ENCODE data around the gene PHF11. TPM values are rescaled to one million over a fixed set of nuclear protein-coding genes. Genes with fewer than 3 reads are reported as not detected.

Gene PHF11
- total RNA-seq, 1 experiment from 2014 or later, result 16.0 TPM

DNA sequence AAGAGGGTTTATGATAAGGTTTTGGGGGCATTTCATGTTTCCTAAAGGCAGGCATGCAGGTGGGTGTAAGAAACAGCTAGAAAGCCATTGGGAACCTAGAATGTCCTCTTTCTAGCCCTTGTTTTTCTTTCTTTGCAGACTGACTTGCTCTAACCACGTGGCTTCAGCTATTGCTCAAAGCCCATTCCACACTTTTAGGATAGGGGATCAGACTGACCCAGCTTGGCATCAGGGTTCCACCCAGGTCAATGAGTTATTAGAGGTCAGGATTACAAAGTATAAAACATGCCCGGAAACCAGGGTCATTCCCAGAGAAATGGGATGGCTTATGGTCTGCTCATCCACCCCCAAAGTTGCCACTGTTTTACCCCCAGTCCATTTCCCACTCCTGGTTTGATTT lies 16.8 kb downstream of the PHF11 start:
- BruUV-seq (replicated peaks), result no TSS peak
- TF ChIP-seq, protein P1, sequence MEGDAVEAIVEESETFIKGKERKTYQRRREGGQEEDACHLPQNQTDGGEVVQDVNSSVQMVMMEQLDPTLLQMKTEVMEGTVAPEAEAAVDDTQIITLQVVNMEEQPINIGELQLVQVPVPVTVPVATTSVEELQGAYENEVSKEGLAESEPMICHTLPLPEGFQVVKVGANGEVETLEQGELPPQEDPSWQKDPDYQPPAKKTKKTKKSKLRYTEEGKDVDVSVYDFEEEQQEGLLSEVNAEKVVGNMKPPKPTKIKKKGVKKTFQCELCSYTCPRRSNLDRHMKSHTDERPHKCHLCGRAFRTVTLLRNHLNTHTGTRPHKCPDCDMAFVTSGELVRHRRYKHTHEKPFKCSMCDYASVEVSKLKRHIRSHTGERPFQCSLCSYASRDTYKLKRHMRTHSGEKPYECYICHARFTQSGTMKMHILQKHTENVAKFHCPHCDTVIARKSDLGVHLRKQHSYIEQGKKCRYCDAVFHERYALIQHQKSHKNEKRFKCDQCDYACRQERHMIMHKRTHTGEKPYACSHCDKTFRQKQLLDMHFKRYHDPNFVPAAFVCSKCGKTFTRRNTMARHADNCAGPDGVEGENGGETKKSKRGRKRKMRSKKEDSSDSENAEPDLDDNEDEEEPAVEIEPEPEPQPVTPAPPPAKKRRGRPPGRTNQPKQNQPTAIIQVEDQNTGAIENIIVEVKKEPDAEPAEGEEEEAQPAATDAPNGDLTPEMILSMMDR (conservative IDR thresholded peaks at IDR 0.05; ENCODE audit: low read depth, low read length), result no peak
- no peak for TF ChIP-seq EZH2 (IDR thresholded peaks at IDR 0.05; ENCODE audit: borderline replicate concordance, low read depth, low read length, poor library complexity, severe bottlenecking)
- H3K9me3 ChIP-seq (ENCODE audit: low read depth, low read length, poor library complexity, severe bottlenecking), result no peaks in the 10 kb centered on the region
- no peak overlapping the region for H3K4me3 ChIP-seq (ENCODE audit: low read depth, low read length, poor library complexity, severe bottlenecking)
- no peak overlapping the region for H3K27ac ChIP-seq (ENCODE audit: low read depth, low read length, poor library complexity, severe bottlenecking)
- ChIA-PET CTCF (no interaction called here), POLR2A (ENCODE audit: low non-redundant PET) (no interaction called here)
- no peaks in the 10 kb centered on the region for H3K27me3 ChIP-seq (replicated peaks; ENCODE audit: insufficient read depth, low read depth, low read length, poor library complexity)
- intact Hi-C loops (cut with micrococcal nuclease; ENCODE audit: unreplicated experiment), result no loop called here
- DNase-seq (ENCODE audit: low spot score), result no peak
- no peaks in the 10 kb centered on the region for H3K4me1 ChIP-seq (ENCODE audit: insufficient read depth, low read length, poor library complexity, severe bottlenecking)
- no peaks in the 10 kb centered on the region for H3K36me3 ChIP-seq (ENCODE audit: insufficient read depth, low read length, poor library complexity, severe bottlenecking)

DNA sequence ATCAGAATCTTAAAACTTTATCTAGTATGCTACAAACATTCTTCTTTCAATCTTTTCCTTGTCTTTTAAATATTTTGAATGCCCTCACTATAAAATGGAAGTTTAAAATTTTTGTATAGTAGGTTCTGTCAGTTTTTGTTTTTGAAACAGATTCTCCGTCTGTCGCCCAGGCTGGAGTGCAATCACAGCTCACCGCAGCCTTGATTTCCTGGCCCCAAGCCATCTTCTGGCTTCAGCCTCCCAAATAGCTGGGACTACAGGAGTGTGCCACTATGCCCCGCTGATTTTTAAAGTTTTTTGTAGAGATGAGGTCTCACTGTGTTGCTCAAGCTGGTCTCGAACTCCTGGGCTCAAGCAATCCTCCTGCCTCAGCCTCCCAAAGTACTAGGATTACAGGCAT lies 20.7 kb downstream of the PHF11 start:
- no TSS peak for BruUV-seq (replicated peaks)
- Histone ChIP-seq H3K4me3 (ENCODE audit: low read depth, low read length, poor library complexity, severe bottlenecking) (no peak overlapping the region), H3K9me3 (ENCODE audit: low read depth, low read length, poor library complexity, severe bottlenecking) (no peaks in the 10 kb centered on the region), H3K27me3 (replicated peaks; ENCODE audit: insufficient read depth, low read depth, low read length, poor library complexity) (no peaks in the 10 kb centered on the region), H3K4me1 (ENCODE audit: insufficient read depth, low read length, poor library complexity, severe bottlenecking) (no peaks in the 10 kb centered on the region), H3K27ac (ENCODE audit: low read depth, low read length, poor library complexity, severe bottlenecking) (no peak overlapping the region), H3K36me3 (ENCODE audit: insufficient read depth, low read length, poor library complexity, severe bottlenecking) (no peaks in the 10 kb centered on the region)
- TF ChIP-seq EZH2 (IDR thresholded peaks at IDR 0.05; ENCODE audit: borderline replicate concordance, low read depth, low read length, poor library complexity, severe bottlenecking), result no peak
- TF ChIP-seq, protein P1 (conservative IDR thresholded peaks at IDR 0.05; ENCODE audit: low read depth, low read length), result no peak
- POLR2A ChIA-PET (ENCODE audit: low non-redundant PET), result no interaction called here
- CTCF ChIA-PET, result no interaction called here
- intact Hi-C loops (cut with micrococcal nuclease; ENCODE audit: unreplicated experiment), result no loop called here
- no peak for DNase-seq (ENCODE audit: low spot score)

DNA sequence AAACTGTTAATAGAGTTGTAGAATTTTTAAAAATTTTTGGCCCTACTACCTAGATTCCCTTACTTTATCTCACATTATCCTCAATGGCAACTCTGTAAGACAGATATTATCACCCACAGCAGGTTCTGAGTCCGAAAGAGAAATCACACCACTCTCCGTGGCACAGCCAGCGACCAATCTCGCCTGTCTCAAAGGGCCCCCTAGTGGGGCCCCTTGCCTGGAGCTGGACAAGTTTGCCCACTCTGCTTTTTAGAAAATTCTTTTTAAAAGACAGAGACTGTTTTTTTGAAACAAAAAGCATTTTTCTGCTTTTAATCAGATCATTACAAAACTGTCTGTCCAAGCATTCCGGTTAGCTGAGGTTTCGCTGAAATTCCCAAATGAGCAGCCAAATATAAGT lies 21.7 kb downstream of the PHF11 start:
- ChIA-PET POLR2A (ENCODE audit: low non-redundant PET) (no interaction called here), CTCF (interaction anchor here (0.5 kb wide), 1 partner anchor 22 kb away, joined by 7 read pairs; no protein-coding TSS in a partner anchor)
- no peaks in the 10 kb centered on the region for H3K4me1 ChIP-seq (ENCODE audit: insufficient read depth, low read length, poor library complexity, severe bottlenecking)
- no peak overlapping the region for H3K4me3 ChIP-seq (ENCODE audit: low read depth, low read length, poor library complexity, severe bottlenecking)
- H3K27me3 ChIP-seq (replicated peaks; ENCODE audit: insufficient read depth, low read depth, low read length, poor library complexity), result no peaks in the 10 kb centered on the region
- no TSS peak for BruUV-seq (replicated peaks)
- no peaks in the 10 kb centered on the region for H3K36me3 ChIP-seq (ENCODE audit: insufficient read depth, low read length, poor library complexity, severe bottlenecking)
- intact Hi-C loops (cut with micrococcal nuclease; ENCODE audit: unreplicated experiment), result no loop called here
- TF ChIP-seq, protein P1 (conservative IDR thresholded peaks at IDR 0.05; ENCODE audit: low read depth, low read length), result peak; percentile 36
- TF ChIP-seq EZH2 (IDR thresholded peaks at IDR 0.05; ENCODE audit: borderline replicate concordance, low read depth, low read length, poor library complexity, severe bottlenecking), result no peak
- no peaks in the 10 kb centered on the region for H3K9me3 ChIP-seq (ENCODE audit: low read depth, low read length, poor library complexity, severe bottlenecking)
- no peak overlapping the region for H3K27ac ChIP-seq (ENCODE audit: low read depth, low read length, poor library complexity, severe bottlenecking)
- no peak for DNase-seq (ENCODE audit: low spot score)
